Esophagus muscularis mucosa (tissue), 3 donors: ENCODE data around the gene CD27.

ENCODE experiments used
- CTCF ChIP-seq, 3 experiments: fragments of 200-600 bp in 2 of 3; fragments of 450-650 bp in 1 of 3; sonication (generic) in 2 of 3; IDR thresholded peaks; one replicate each; pipeline ENCODE4 v1.5.1; 2017 to 2019; ENCODE audit warnings: antibody characterized with exemption in 3 of 3, mild to moderate bottlenecking in 2 of 3, moderate library complexity in 1 of 3
- POLR2A ChIP-seq: fragments of 450-650 bp; IDR thresholded peaks from one replicate; pipeline ENCODE4 v1.6.1; 2017; ENCODE audit warnings: antibody characterized with exemption, moderate library complexity, mild to moderate bottlenecking, low read depth
- POLR2AphosphoS5 ChIP-seq, 2 donors: sonication (generic); formaldehyde crosslinking; IDR thresholded peaks; one replicate each; pipeline ENCODE4 v1.6.1; 2017; ENCODE audit warnings: antibody characterized with exemption in 2 of 2

- TF ChIP-seq POLR2A (no peak), CTCF (IDR thresholded peaks at IDR 0.05) (no peak), POLR2AphosphoS5 (IDR thresholded peaks at IDR 0.05) (no peak)
Observed at GRCh38 chr12:6432991-6433390, 11.8 kb upstream of the CD27 start.
